GM12878 (cell line): ENCODE results near the gene NCKAP5L. TPM values are rescaled to one million over a fixed set of nuclear protein-coding genes. Genes with fewer than 3 reads are reported as not detected.

ENCODE experiments used
- ATAC-seq: fragments of 200-7000 bp; cut with Tn5 transposase; 3 replicates; pipeline ENCODE4 v1.9.1; 2020; ENCODE audit warnings: mild to moderate bottlenecking, moderate library complexity
- BruUV-seq: library from RNA; stranded (reverse); fragments of 400-500 nt; replicated peaks from 2 replicates; lab custom pipeline; 2021; lab: Mats Ljungman, UMichigan
- CTCF ChIA-PET: fragments of 300-600 bp; sonication (Branson Sonifier 250); formaldehyde crosslinking; extraction: SDS; loops from one replicate; lab custom pipeline; 2021; ENCODE audit warnings: inconsistent platforms; lab: Yijun Ruan, JAX
- POLR2A ChIA-PET: fragments of 350-600 bp; formaldehyde crosslinking; extraction: SDS; loops from one replicate; lab custom pipeline; 2021; ENCODE audit warnings: inconsistent platforms; lab: Charles Lee
- RAD21 ChIA-PET: fragments of 300-600 bp; sonication (Branson Sonifier 250); formaldehyde crosslinking; loops from one replicate; lab custom pipeline; 2023; ENCODE audit warnings: antibody characterized with exemption; ENCODE audit not compliant: unreplicated experiment; lab: Charles Lee
- SMC1A ChIA-PET: fragments of 300-600 bp; sonication (Branson Sonifier 250); formaldehyde crosslinking; loops from one replicate; lab custom pipeline; 2023; ENCODE audit not compliant: unreplicated experiment, uncharacterized antibody; lab: Charles Lee
- DNase-seq: peaks from one replicate; pipeline ENCODE4 v3.0.0-alpha.2; 2011; ENCODE audit warnings: low read depth, low spot score
- FAIRE-seq: peaks from 3 replicates; lab custom pipeline; 2011; peaks lifted over from hg19 to GRCh38; lab: Jason Lieb, UNC
- H2AFZ ChIP-seq: 2 replicates; pipeline ENCODE4 v1.6.0; 2011; ENCODE audit warnings: low read depth, low read length, control low read depth; ENCODE audit not compliant: control insufficient read depth
- H3K27ac ChIP-seq: 2 replicates; pipeline ENCODE4 v1.5.1; 2011; ENCODE audit warnings: control low read depth; ENCODE audit not compliant: control insufficient read depth, insufficient read depth
- H3K27me3 ChIP-seq, 2 experiments: replicated peaks in 1 of 2; 2 replicates each; pipeline versions ENCODE4 v1.6.0 to v1.6.1; 2011; ENCODE audit warnings: low read length in 1 of 2; ENCODE audit not compliant: control insufficient read depth in 2 of 2, insufficient read depth in 2 of 2
- H3K36me3 ChIP-seq, 2 experiments: 2 replicates each; pipeline ENCODE4 v1.5.1; 2011; ENCODE audit warnings: low read length in 1 of 2; ENCODE audit not compliant: control insufficient read depth in 2 of 2, insufficient read depth in 2 of 2
- H3K4me1 ChIP-seq: 2 replicates; pipeline ENCODE4 v1.6.1; 2011; ENCODE audit warnings: mild to moderate bottlenecking, low read length, moderate library complexity, mixed read lengths; ENCODE audit not compliant: control insufficient read depth, insufficient read depth
- H3K4me2 ChIP-seq: 2 replicates; pipeline ENCODE4 v1.6.0; 2011; ENCODE audit warnings: control low read depth; ENCODE audit not compliant: control insufficient read depth, insufficient read depth
- H3K4me3 ChIP-seq: fragments of 200-600 bp; sonication (generic); 2 replicates; pipeline ENCODE4 v1.5.1; 2016
- H3K79me2 ChIP-seq: 2 replicates; pipeline ENCODE4 v1.6.0; 2011; ENCODE audit warnings: low read length; ENCODE audit not compliant: control insufficient read depth, insufficient read depth
- H3K9ac ChIP-seq: 2 replicates; pipeline ENCODE4 v1.8.0; 2011; ENCODE audit warnings: low read length, control low read depth, mixed read lengths; ENCODE audit not compliant: control insufficient read depth, insufficient read depth
- H3K9me3 ChIP-seq: replicated peaks from 3 replicates; pipeline ENCODE4 v1.5.1; 2011; ENCODE audit warnings: mild to moderate bottlenecking, low read length; ENCODE audit not compliant: control insufficient read depth, insufficient read depth
- H4K20me1 ChIP-seq: 2 replicates; pipeline ENCODE4 v1.6.0; 2011; ENCODE audit not compliant: control insufficient read depth, insufficient read depth
- CHD4 ChIP-seq: fragments of 200-600 bp; sonication (generic); IDR thresholded peaks from 2 replicates; pipeline ENCODE4 v1.6.1; 2016; ENCODE audit warnings: mild to moderate bottlenecking
- IKZF2 ChIP-seq, 2 experiments: fragments of 450-650 bp; IDR thresholded peaks; 2 replicates each; pipeline ENCODE4 v1.6.1; 2017; ENCODE audit warnings: mild to moderate bottlenecking in 2 of 2, moderate library complexity in 2 of 2
- KAT2A ChIP-seq: conservative IDR thresholded peaks from 2 replicates; pipeline ENCODE4 v1.6.1; 2011; ENCODE audit warnings: low read depth, low read length; ENCODE audit not compliant: control insufficient read depth
- MTA3 ChIP-seq: IDR thresholded peaks from 2 replicates; pipeline ENCODE4 v1.6.1; 2012; ENCODE audit warnings: low read length, inconsistent platforms, borderline replicate concordance
- NR2C1 ChIP-seq: fragments of 450-650 bp; IDR thresholded peaks from 2 replicates; pipeline ENCODE4 v1.6.1; 2017; ENCODE audit warnings: antibody characterized with exemption, mild to moderate bottlenecking, moderate library complexity
- SIX5 ChIP-seq: IDR thresholded peaks from 2 replicates; pipeline ENCODE4 v1.6.1; 2011; ENCODE audit warnings: mild to moderate bottlenecking, low read depth, low read length, moderate library complexity; ENCODE audit not compliant: severe bottlenecking
- SKIL ChIP-seq: fragments of 450-650 bp; IDR thresholded peaks from 2 replicates; pipeline ENCODE4 v1.6.1; 2017; ENCODE audit warnings: mild to moderate bottlenecking, low read depth, inconsistent platforms; ENCODE audit not compliant: poor library complexity, severe bottlenecking
- SMARCA5 ChIP-seq: fragments of 450-650 bp; IDR thresholded peaks from 2 replicates; pipeline ENCODE4 v1.6.1; 2017; ENCODE audit warnings: mild to moderate bottlenecking
- WGBS: methylation state at CpG from one replicate; pipeline ENCODE4 v1.1.6; 2016; ENCODE audit warnings: low lambda C conversion rate; ENCODE audit not compliant: insufficient replicate concordance, insufficient coverage; ENCODE audit errors: missing lambda C conversion rate; 5-methylcytosine and 5-hydroxymethylcytosine counted together
- in situ Hi-C: fragments of 300-500 bp; cut with MboI; formaldehyde crosslinking; loops from 9 replicates; pipeline ENCODE4 v1.14.3; 2018; ENCODE audit warnings: mixed read lengths
- intact Hi-C: fragments of 100-400 bp; cut with micrococcal nuclease; formaldehyde crosslinking; loops from one replicate; pipeline ENCODE4 v1.14.2; 2022; ENCODE audit not compliant: unreplicated experiment
- polyA plus RNA-seq, 11 experiments: library from polyadenylated mRNA; depleted of rRNA in 4 of 11; unstranded in 6 of 11; stranded (reverse) in 5 of 11; fragments of >200 nt; fragmentation: Nextera tagmentation in 4 of 11; fragmentation: Illumina TruSeq in 1 of 11; extraction: Ambion mirVana in 4 of 11; extraction: Trizol in 1 of 11; gene quantifications; 1 replicate in 1 of 11; 2 replicates in 10 of 11; pipeline versions ENCODE4 v1.2.1 to v1.2.3, GENCODE V29; 2011 to 2016; ENCODE audit warnings: inconsistent platforms in 2 of 11, missing spikeins in 2 of 11, low read depth in 1 of 11
- total RNA-seq, 4 experiments: library from RNA; depleted of rRNA in 3 of 4; stranded (reverse); fragments of >200 nt in 3 of 4; fragmentation: Illumina TruSeq in 1 of 4; extraction: Trizol in 1 of 4; gene quantifications; 2 replicates each; pipeline versions ENCODE4 v1.2.1 to v1.2.3, GENCODE V29; 2013 to 2021

Gene NCKAP5L
- total and polyA plus RNA-seq, 10 of the 15 experiments (the other 5 are each of a cell fraction or from before 2014, with no cell fraction given), result 0.03 to 15.8 (median 4.4) TPM

- Histone ChIP-seq H3K9me3 (no peaks in the 10 kb centered on the region), H3K27me3 (no peaks in the 10 kb centered on the region), H3K4me2 (peak overlapping the region; percentile 70), H3K9ac (peak overlapping the region; percentile 34; the same call in 1 of the 2 replicates), H2AFZ (no peak overlapping the region), H3K36me3 (peaks cover 1 to 23% of the 10 kb centered on the region in 2 experiments; a peak in 3 of 4 replicates), H4K20me1 (peaks cover 16% of the 10 kb centered on the region; the same call in 1 of the 2 replicates), H3K27ac (peak overlapping the region; percentile 27), H3K4me3 (peak overlapping the region; percentile 48), H3K79me2 (peaks cover 90% of the 10 kb centered on the region), H3K4me1 (peaks cover 41% of the 10 kb centered on the region)
- no peak for FAIRE-seq
- 27% methylated on average over 3 of the region's 3 CpGs for WGBS
- no peak for TF ChIP-seq IKZF2 (IDR thresholded peaks at IDR 0.05)
- TF ChIP-seq NR2C1, result no peak
- no peak for TF ChIP-seq MTA3
- no peak for TF ChIP-seq SMARCA5
- TF ChIP-seq SIX5, result no peak
- TF ChIP-seq KAT2A, result no peak
- no peak for TF ChIP-seq CHD4
- TF ChIP-seq SKIL, result no peak
- CTCF ChIA-PET, result interaction anchor here (0.6 to 3.7 kb wide), 20 partner anchors 8 to 382 kb away, joined by 3 to 33 read pairs (median 4); partner anchors contain the start of gene TMBIM6
- DNase-seq, result no peak
- no peak for ATAC-seq
- RAD21 ChIA-PET, result interaction anchor here (1.4 to 3.5 kb wide), 4 partner anchors 7 to 91 kb away, joined by 3 to 34 read pairs (median 8); partner anchors contain the start of genes FMNL3 and TMBIM6
- in situ Hi-C loops (no loop called here), intact Hi-C loops (no loop called here)
- no TSS peak for BruUV-seq
- SMC1A ChIA-PET, result interaction anchor here (0.7 to 3.1 kb wide), 15 partner anchors 9 to 390 kb away, joined by 3 to 20 read pairs (median 4); no protein-coding TSS in a partner anchor
- POLR2A ChIA-PET, result interaction anchor here (0.5 to 2.3 kb wide), 7 partner anchors 9 to 435 kb away, joined by 4 to 7 read pairs (median 5); partner anchors contain the start of gene BCDIN3D
Observed at GRCh38 chr12:49748800-49749199, 79.4 kb downstream of the NCKAP5L start.
